Small intestine (tissue), 7 donors: ENCODE results near the gene PDIA3. TPM values are rescaled to one million over a fixed set of nuclear protein-coding genes. Genes with fewer than 3 reads are reported as not detected.
"Not testable (repeated sequence)": the region's sequence is repeated elsewhere in the genome, so short reads cannot be mapped to it uniquely, and the experiment has no call there.

Experiments used
- DNase-seq, 2 donors: peaks; one replicate each; pipeline versions ENCODE4 v3.0.0 to v3.0.0-alpha.2; 2013
- FAIRE-seq: peaks from 2 replicates; lab custom pipeline; 2012; peaks lifted over from hg19 to GRCh38; lab: Jason Lieb, UNC
- H3K27ac ChIP-seq, 3 donors: one replicate each; pipeline ENCODE4 v1.5.1; 2013; ENCODE audit warnings: low read length in 2 of 3, mild to moderate bottlenecking in 2 of 3, control low read depth in 1 of 3, inconsistent platforms in 1 of 3, low read depth in 1 of 3, moderate library complexity in 1 of 3
- H3K27me3 ChIP-seq, 3 donors: one replicate each; pipeline ENCODE4 v1.6.1; 2013; ENCODE audit warnings: low read length in 3 of 3, inconsistent platforms in 1 of 3; ENCODE audit not compliant: control insufficient read depth in 3 of 3, insufficient read depth in 3 of 3
- H3K36me3 ChIP-seq, 3 donors: one replicate each; pipeline ENCODE4 v1.6.1; 2013; ENCODE audit warnings: low read length in 3 of 3, inconsistent platforms in 1 of 3, low read depth in 1 of 3, mild to moderate bottlenecking in 1 of 3, moderate library complexity in 1 of 3; ENCODE audit not compliant: control insufficient read depth in 3 of 3, insufficient read depth in 2 of 3
- H3K4me1 ChIP-seq, 3 donors: one replicate each; pipeline ENCODE4 v1.6.1; 2013; ENCODE audit warnings: low read length in 2 of 3, inconsistent platforms in 1 of 3, low read depth in 1 of 3, mild to moderate bottlenecking in 1 of 3, moderate library complexity in 1 of 3; ENCODE audit not compliant: control insufficient read depth in 3 of 3, insufficient read depth in 2 of 3
- H3K4me3 ChIP-seq, 3 donors: one replicate each; pipeline ENCODE4 v1.5.1; 2013; ENCODE audit warnings: low read length in 3 of 3, control low read depth in 1 of 3, inconsistent platforms in 1 of 3, low read depth in 1 of 3, mild to moderate bottlenecking in 1 of 3, moderate library complexity in 1 of 3
- H3K9me3 ChIP-seq, 2 donors: one replicate each; pipeline ENCODE4 v1.6.1; 2013; ENCODE audit warnings: low read depth in 1 of 2, low read length in 1 of 2; ENCODE audit not compliant: control insufficient read depth in 2 of 2, insufficient read depth in 1 of 2
- WGBS, 3 donors: extraction: QIAGEN DNeasy Blood & Tissue Kit; methylation state at CpG; one replicate each; pipeline ENCODE4 v1.1.7; 2013; 5-methylcytosine and 5-hydroxymethylcytosine counted together
- polyA plus RNA-seq, 4 donors: library from polyadenylated mRNA; stranded (reverse) in 3 of 4; unstranded in 1 of 4; fragments of 200-250 nt in 3 of 4; fragments of 120-200 nt in 1 of 4; gene quantifications; one replicate each; pipeline versions ENCODE4 v1.2.1 to v1.2.3, GENCODE V29; 2013
- donor health status: healthy with polysubstance abuse.
- donor health status: control.
- donor health status: control.
- donor health status: Bipolar disorder and iron deficiency.
- donor health status: healthy.

Gene PDIA3
- polyA plus RNA-seq, 4 donors, result 141 to 614 (median 317) TPM

GRCh38 chr15:43795197-43795596 lies 49.0 kb downstream of the PDIA3 start:
- Histone ChIP-seq H3K36me3 (peaks cover 4 to 54% (median 6%) of the 10 kb centered on the region in 3 donors), H3K27me3 (no peaks in the 10 kb centered on the region), H3K4me3 (no peak overlapping the region), H3K4me1 (peaks cover 7 to 50% (median 16%) of the 10 kb centered on the region in 3 donors), H3K27ac (peak overlapping the region in 1 of 3 donors; percentile 7), H3K9me3 (peaks cover 0 to 7% of the 10 kb centered on the region in 2 donors)
- FAIRE-seq (no peak), DNase-seq (no peak)
- 85 to 96% (median 92%) methylated on average over 2 of the region's 2 CpGs for WGBS, 3 donors

- peaks cover 4 to 55% (median 6%) of the 10 kb centered on the region in 3 donors for H3K36me3 ChIP-seq
- no peak overlapping the region for H3K27ac ChIP-seq
- no peaks in the 10 kb centered on the region for H3K27me3 ChIP-seq
- DNase-seq, result no peak
- peaks cover 7 to 51% (median 16%) of the 10 kb centered on the region in 3 donors for H3K4me1 ChIP-seq
- no peak for FAIRE-seq
- peaks cover 0 to 8% of the 10 kb centered on the region in 2 donors for H3K9me3 ChIP-seq
- no peak overlapping the region for H3K4me3 ChIP-seq
These were observed 49.8 kb downstream of the PDIA3 start for GRCh38 chr15:43795997-43796396.

GRCh38 chr15:43796566-43796965 lies 50.3 kb downstream of the PDIA3 start:
- H3K27ac ChIP-seq, result peak overlapping the region in 1 of 3 donors; percentile 3
- H3K4me1 ChIP-seq, result peaks cover 7 to 48% (median 16%) of the 10 kb centered on the region in 3 donors
- no peaks in the 10 kb centered on the region for H3K27me3 ChIP-seq
- H3K4me3 ChIP-seq, result no peak overlapping the region
- DNase-seq (no peak), FAIRE-seq (no peak)
- WGBS, 3 donors, result 92 to 97% (median 93%) methylated on average over 3 of the region's 3 CpGs
- H3K9me3 ChIP-seq, result peaks cover 0 to 8% of the 10 kb centered on the region in 2 donors
- H3K36me3 ChIP-seq, result peaks cover 4 to 56% (median 6%) of the 10 kb centered on the region in 3 donors

GRCh38 chr15:43799209-43799944 lies 53.1 kb downstream of the PDIA3 start:
- Histone ChIP-seq H3K9me3 (peaks cover 0 to 6% of the 10 kb centered on the region in 2 donors), H3K36me3 (peaks cover 4 to 56% (median 5%) of the 10 kb centered on the region in 3 donors), H3K4me1 (peaks cover 2 to 32% (median 5%) of the 10 kb centered on the region in 3 donors), H3K27ac (peak overlapping the region; percentile 38 to 95 (median 85)), H3K27me3 (no peaks in the 10 kb centered on the region), H3K4me3 (no peak overlapping the region)
- FAIRE-seq, result no peak
- 85 to 88% (median 86%) methylated on average over 16 of the region's 16 CpGs for WGBS, 3 donors
- peak in 1 of 2 donors; percentile 11 for DNase-seq

GRCh38 chr15:43799945-43800285 lies 53.7 kb downstream of the PDIA3 start, which contains the start of gene SERINC4:
TSS of gene SERINC4 (minus strand) at chr15:43800220. CDS start at chr15:43799986, 234 bp downstream.
- Histone ChIP-seq H3K27ac (peak within 1 kb of the TSS; percentile 38 to 95 (median 85)), H3K27me3 (no peaks in the 10 kb centered on the region), H3K9me3 (peaks cover 0 to 6% of the 10 kb centered on the region in 2 donors), H3K4me1 (peaks cover 2 to 27% (median 2%) of the 10 kb centered on the region in 3 donors), H3K36me3 (peaks cover 4 to 52% (median 7%) of the 10 kb centered on the region in 3 donors), H3K4me3 (peak within 1 kb of the TSS; percentile 69 to 90 (median 71))
- DNase-seq (no peak), FAIRE-seq (no peak)
- 94 to 97% (median 97%) methylated on average over 8 of the region's 8 CpGs for WGBS, 3 donors

- Histone ChIP-seq H3K9me3 (peaks cover 0 to 6% of the 10 kb centered on the region in 2 donors), H3K27ac (peak within 1 kb of the TSS; percentile 38 to 95 (median 85)), H3K4me1 (peaks cover 0 to 22% (median 2%) of the 10 kb centered on the region in 3 donors), H3K36me3 (peaks cover 4 to 51% (median 7%) of the 10 kb centered on the region in 3 donors), H3K4me3 (peak within 1 kb of the TSS; percentile 69 to 90 (median 71)), H3K27me3 (no peaks in the 10 kb centered on the region)
- 7 to 9% (median 8%) methylated on average over 44 of the region's 44 CpGs for WGBS, 3 donors
- FAIRE-seq (no peak), DNase-seq (peak; percentile 92 to 95)
These were observed 54.3 kb downstream of the PDIA3 start, which contains the start of gene HYPK for GRCh38 chr15:43800286-43801141. TSS of gene HYPK (plus strand) at chr15:43800599. CDS start at chr15:43800623, 24 bp downstream.

- 94 to 96% (median 96%) methylated on average over 7 of the region's 7 CpGs for WGBS, 3 donors
- Histone ChIP-seq H3K36me3 (peaks cover 6 to 60% (median 14%) of the 10 kb centered on the region in 3 donors), H3K4me1 (peaks cover 0 to 21% (median 2%) of the 10 kb centered on the region in 3 donors)
- not testable (repeated sequence) for H3K4me3 ChIP-seq, H3K27me3 ChIP-seq, H3K9me3 ChIP-seq, H3K27ac ChIP-seq, FAIRE-seq, DNase-seq
These were observed 56.4 kb downstream of the PDIA3 start for GRCh38 chr15:43802676-43803075.

GRCh38 chr15:43808435-43808950 lies 62.3 kb downstream of the PDIA3 start:
- Histone ChIP-seq H3K4me1 (no peaks in the 10 kb centered on the region), H3K4me3 (no peak overlapping the region), H3K36me3 (peaks cover 16 to 67% (median 24%) of the 10 kb centered on the region in 3 donors), H3K27ac (no peak overlapping the region), H3K27me3 (no peaks in the 10 kb centered on the region), H3K9me3 (no peaks in the 10 kb centered on the region)
- no peak for FAIRE-seq
- no peak for DNase-seq
- WGBS, 3 donors, result 54 to 67% (median 66%) methylated on average over 5 of the region's 5 CpGs
